ENCODE data around the gene FGFRL1. TPM values are rescaled to one million over a fixed set of nuclear protein-coding genes. Genes with fewer than 3 reads are reported as not detected.

Gene FGFRL1
- total and polyA plus RNA-seq, 2 of the 13 experiments (the other 11 are each of a cell fraction or from before 2014, with no cell fraction given) = 19.1 to 30.6 TPM

- TF ChIP-seq E2F2 (CRISPR knock-in tag; IDR thresholded peaks at IDR 0.05; ENCODE audit: borderline replicate concordance) = no peak
- TF ChIP-seq HNRNPUL1 (IDR thresholded peaks at IDR 0.05; ENCODE audit: low read depth, low read length) = no peak
- TF ChIP-seq ZNF646 (CRISPR knock-in tag; IDR thresholded peaks at IDR 0.05) = no peak
- TF ChIP-seq, protein P1, sequence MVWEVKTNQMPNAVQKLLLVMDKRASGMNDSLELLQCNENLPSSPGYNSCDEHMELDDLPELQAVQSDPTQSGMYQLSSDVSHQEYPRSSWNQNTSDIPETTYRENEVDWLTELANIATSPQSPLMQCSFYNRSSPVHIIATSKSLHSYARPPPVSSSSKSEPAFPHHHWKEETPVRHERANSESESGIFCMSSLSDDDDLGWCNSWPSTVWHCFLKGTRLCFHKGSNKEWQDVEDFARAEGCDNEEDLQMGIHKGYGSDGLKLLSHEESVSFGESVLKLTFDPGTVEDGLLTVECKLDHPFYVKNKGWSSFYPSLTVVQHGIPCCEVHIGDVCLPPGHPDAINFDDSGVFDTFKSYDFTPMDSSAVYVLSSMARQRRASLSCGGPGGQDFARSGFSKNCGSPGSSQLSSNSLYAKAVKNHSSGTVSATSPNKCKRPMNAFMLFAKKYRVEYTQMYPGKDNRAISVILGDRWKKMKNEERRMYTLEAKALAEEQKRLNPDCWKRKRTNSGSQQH (CRISPR knock-in tag; IDR thresholded peaks at IDR 0.05; ENCODE audit: low read depth) = peak; percentile 90; the same call in 1 of the 2 replicates
- TF ChIP-seq, protein P2, sequence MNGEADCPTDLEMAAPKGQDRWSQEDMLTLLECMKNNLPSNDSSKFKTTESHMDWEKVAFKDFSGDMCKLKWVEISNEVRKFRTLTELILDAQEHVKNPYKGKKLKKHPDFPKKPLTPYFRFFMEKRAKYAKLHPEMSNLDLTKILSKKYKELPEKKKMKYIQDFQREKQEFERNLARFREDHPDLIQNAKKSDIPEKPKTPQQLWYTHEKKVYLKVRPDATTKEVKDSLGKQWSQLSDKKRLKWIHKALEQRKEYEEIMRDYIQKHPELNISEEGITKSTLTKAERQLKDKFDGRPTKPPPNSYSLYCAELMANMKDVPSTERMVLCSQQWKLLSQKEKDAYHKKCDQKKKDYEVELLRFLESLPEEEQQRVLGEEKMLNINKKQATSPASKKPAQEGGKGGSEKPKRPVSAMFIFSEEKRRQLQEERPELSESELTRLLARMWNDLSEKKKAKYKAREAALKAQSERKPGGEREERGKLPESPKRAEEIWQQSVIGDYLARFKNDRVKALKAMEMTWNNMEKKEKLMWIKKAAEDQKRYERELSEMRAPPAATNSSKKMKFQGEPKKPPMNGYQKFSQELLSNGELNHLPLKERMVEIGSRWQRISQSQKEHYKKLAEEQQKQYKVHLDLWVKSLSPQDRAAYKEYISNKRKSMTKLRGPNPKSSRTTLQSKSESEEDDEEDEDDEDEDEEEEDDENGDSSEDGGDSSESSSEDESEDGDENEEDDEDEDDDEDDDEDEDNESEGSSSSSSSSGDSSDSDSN (CRISPR knock-in tag; IDR thresholded peaks at IDR 0.05) = peak; percentile 93
- TF ChIP-seq GTF3A (CRISPR knock-in tag; conservative IDR thresholded peaks at IDR 0.05) = 0 out of 2 replicates have a peak, but pooled peaks have one; percentile 60
- no peak for TF ChIP-seq SAFB2 (CRISPR knock-in tag; IDR thresholded peaks at IDR 0.05; ENCODE audit: borderline replicate concordance, low read depth)
- TF ChIP-seq RFX3 (CRISPR knock-in tag; IDR thresholded peaks at IDR 0.05) = no peak
- TF ChIP-seq NCOR1 (IDR thresholded peaks at IDR 0.05; ENCODE audit: borderline replicate concordance, low read length) = no peak; the same call in 1 of the 2 replicates
- no peak for TF ChIP-seq IKZF1 (IDR thresholded peaks at IDR 0.05)
- TF ChIP-seq ZNF124 (CRISPR knock-in tag; IDR thresholded peaks at IDR 0.05) = no peak
- TF ChIP-seq ZMAT3 (CRISPR knock-in tag; conservative IDR thresholded peaks at IDR 0.05) = peak; percentile 70
- TF ChIP-seq ZNF547 (CRISPR knock-in tag; IDR thresholded peaks at IDR 0.05) = no peak
- peak; percentile 100 for TF ChIP-seq ETV5 (CRISPR knock-in tag; IDR thresholded peaks at IDR 0.05; ENCODE audit: borderline replicate concordance)
- peak; percentile 49; the same call in 1 of the 2 replicates for TF ChIP-seq RFXAP (CRISPR knock-in tag; IDR thresholded peaks at IDR 0.05; ENCODE audit: borderline replicate concordance)
- TF ChIP-seq, protein P3, sequence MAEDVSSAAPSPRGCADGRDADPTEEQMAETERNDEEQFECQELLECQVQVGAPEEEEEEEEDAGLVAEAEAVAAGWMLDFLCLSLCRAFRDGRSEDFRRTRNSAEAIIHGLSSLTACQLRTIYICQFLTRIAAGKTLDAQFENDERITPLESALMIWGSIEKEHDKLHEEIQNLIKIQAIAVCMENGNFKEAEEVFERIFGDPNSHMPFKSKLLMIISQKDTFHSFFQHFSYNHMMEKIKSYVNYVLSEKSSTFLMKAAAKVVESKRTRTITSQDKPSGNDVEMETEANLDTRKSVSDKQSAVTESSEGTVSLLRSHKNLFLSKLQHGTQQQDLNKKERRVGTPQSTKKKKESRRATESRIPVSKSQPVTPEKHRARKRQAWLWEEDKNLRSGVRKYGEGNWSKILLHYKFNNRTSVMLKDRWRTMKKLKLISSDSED (CRISPR knock-in tag; IDR thresholded peaks at IDR 0.05) = no peak
Measured at GRCh38 chr4:992297-993110, 18.9 kb upstream of the FGFRL1 start (continued).

Measured in HepG2 (cell line).